ENCODE data around the gene ATXN7. TPM values are rescaled to one million over a fixed set of nuclear protein-coding genes. Genes with fewer than 3 reads are reported as not detected.

Gene ATXN7
- total and polyA plus RNA-seq, 2 of the 13 experiments (the other 11 are each of a cell fraction or from before 2014, with no cell fraction given) = 13.8 to 20.0 TPM

- TF ChIP-seq HMG20B (CRISPR knock-in tag; conservative IDR thresholded peaks at IDR 0.05) (no peak), HHEX (CRISPR knock-in tag; IDR thresholded peaks at IDR 0.05) (no peak)
These were observed 76.7 kb downstream of the ATXN7 start (continued) for GRCh38 chr3:63940389-63940757.

GRCh38 chr3:63942528-63942927 is 78.9 kb downstream of the ATXN7 start:
- FAIRE-seq (no peak), ATAC-seq (no peak), DNase-seq (ENCODE audit: low spot score) (no peak)
- Histone ChIP-seq H3K9ac (ENCODE audit: insufficient read depth, low read depth, low read length) (no peak overlapping the region), H3K79me2 (ENCODE audit: insufficient read depth, low read length) (peaks cover 23% of the 10 kb centered on the region), H3K36me3 (replicated peaks in 1 of 2; ENCODE audit: control insufficient read depth in 1 of 2, insufficient read depth in 2 of 2, low read length in 2 of 2) (peaks cover 0 to 5% of the 10 kb centered on the region in 2 experiments; a peak in 2 of 5 replicates), H2AFZ (ENCODE audit: low read length) (no peak overlapping the region), H3K4me1 (ENCODE audit: insufficient read depth, low read length) (peaks cover 51% of the 10 kb centered on the region), H3K9me3 (ENCODE audit: low read length) (no peaks in the 10 kb centered on the region), H3K27me3 (ENCODE audit: control insufficient read depth in 1 of 2, insufficient read depth in 2 of 2, low read length in 2 of 2) (no peaks in the 10 kb centered on the region), H4K20me1 (ENCODE audit: insufficient read depth, low read length) (peaks cover 8% of the 10 kb centered on the region; the same call in 1 of the 2 replicates), H3K27ac (ENCODE audit: extremely low read length, insufficient read depth, low read length) (no peak overlapping the region), H3K4me2 (ENCODE audit: low read depth, low read length) (no peak overlapping the region), H3K4me3 (replicated peaks in 1 of 3; ENCODE audit: insufficient read depth in 1 of 3, low read depth in 2 of 3, low read length in 3 of 3) (no peak overlapping the region)
- CTCF ChIA-PET (ENCODE audit: low intra/inter-chr PET ratio, low total read pairs) = no interaction called here
- intact Hi-C loops (cut with micrococcal nuclease; ENCODE audit: unreplicated experiment) (no loop called here), in situ Hi-C loops (cut with HindIII; ENCODE audit: extremely low pct_ligation_motif_present, low pct_unique_long_range_greater_than_20kb) (no loop called here)
- POLR2A ChIA-PET = no interaction called here
- TF ChIP-seq ZNF501 (CRISPR knock-in tag; IDR thresholded peaks at IDR 0.05) (no peak), ATF1 (CRISPR knock-in tag; IDR thresholded peaks at IDR 0.05) (no peak), ZBTB34 (CRISPR knock-in tag; IDR thresholded peaks at IDR 0.05) (no peak), ZNF296 (CRISPR knock-in tag; conservative IDR thresholded peaks at IDR 0.05) (no peak), SMARCE1 (IDR thresholded peaks at IDR 0.05; ENCODE audit: borderline replicate concordance) (no peak), PAF1 (CRISPR knock-in tag; IDR thresholded peaks at IDR 0.05) (no peak), ZNF317 (CRISPR knock-in tag; IDR thresholded peaks at IDR 0.05) (no peak), ZFP91 (CRISPR knock-in tag; IDR thresholded peaks at IDR 0.05; ENCODE audit: borderline replicate concordance) (no peak), MTERF4 (CRISPR knock-in tag; IDR thresholded peaks at IDR 0.05) (no peak), ZNF496 (CRISPR knock-in tag; IDR thresholded peaks at IDR 0.05; ENCODE audit: insufficient replicate concordance) (no peak), ZBTB42 (CRISPR knock-in tag; IDR thresholded peaks at IDR 0.05) (no peak), KDM5A (IDR thresholded peaks at IDR 0.05; ENCODE audit: borderline replicate concordance, low read length) (no peak), MYNN (CRISPR knock-in tag; IDR thresholded peaks at IDR 0.05; ENCODE audit: low read depth) (no peak), EHMT2 (IDR thresholded peaks at IDR 0.05; ENCODE audit: borderline replicate concordance, low read depth, low read length) (no peak), PITX1 (CRISPR knock-in tag; IDR thresholded peaks at IDR 0.05) (no peak), ZNF256 (CRISPR knock-in tag; conservative IDR thresholded peaks at IDR 0.05) (no peak)
- BruUV-seq (replicated peaks) = no TSS peak

Data from HepG2 (cell line).